HG02678 (cell line): Measurements from ENCODE around the gene CELF4.

Experiments
- ATAC-seq: cut with Tn5 transposase; IDR thresholded peaks from one replicate; pipeline ENCODE4 v1.9.1; 2021; ENCODE audit warnings: mild to moderate bottlenecking, moderate library complexity; ENCODE audit not compliant: unreplicated experiment

The CELF4 gene

DNA sequence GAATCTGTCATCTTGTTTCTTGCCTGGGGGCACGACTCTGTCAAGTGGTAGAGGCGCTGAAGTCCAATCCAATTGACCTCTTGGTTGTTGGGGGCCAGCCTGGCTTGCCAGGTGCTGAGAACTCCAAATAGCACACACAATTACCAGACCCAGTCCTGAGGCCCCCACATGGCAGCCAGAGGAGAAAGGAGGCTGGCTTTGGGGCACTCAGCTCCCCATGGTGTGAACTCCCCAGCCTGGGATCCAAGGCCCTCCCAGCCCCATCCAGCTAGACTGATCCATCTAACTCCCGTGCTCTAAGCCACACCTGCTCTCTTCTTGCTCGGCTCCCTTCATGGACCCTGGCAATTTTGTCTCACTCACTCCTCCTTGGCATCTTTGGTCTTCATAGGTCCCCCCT, 170.0 kb downstream of the CELF4 start:
- ATAC-seq = no peak

DNA sequence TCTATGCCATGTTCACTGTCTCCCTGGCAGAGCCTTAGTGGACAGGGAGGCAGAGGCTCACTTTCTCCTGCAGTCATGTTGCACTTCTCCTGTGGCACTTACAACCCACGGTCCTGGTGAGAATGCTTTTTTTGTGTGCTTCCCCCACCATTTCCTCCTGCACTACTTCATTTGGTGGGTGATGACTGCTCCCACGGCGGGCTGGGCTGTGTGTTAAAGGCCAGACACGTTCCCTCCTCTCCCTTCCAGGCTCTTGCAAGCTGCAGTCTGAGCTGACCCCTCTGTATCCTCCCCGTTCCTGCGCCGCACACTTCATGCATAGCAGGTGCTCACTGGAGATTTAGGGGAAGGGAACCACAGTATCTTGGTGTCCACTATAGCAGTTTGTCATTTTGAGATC, 170.5 kb downstream of the CELF4 start:
- no peak for ATAC-seq

DNA sequence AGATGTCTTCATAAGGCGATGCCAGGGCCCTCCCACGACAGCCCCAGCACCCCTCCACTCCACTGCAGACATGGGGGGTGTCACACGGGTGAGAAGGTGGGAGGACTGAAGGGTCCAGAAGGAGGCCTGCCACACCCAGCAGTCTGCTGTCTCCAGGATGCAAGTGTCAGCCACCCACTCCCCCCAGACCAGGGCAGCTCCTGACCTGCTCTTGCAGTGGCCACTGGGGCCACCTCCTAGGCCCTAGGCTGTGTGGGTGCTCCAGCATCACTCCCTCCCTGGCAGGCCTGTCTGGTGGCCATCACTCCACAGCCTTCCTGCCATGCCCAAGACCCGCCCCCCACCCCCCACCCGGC, 171.0 kb downstream of the CELF4 start:
- no peak for ATAC-seq

DNA sequence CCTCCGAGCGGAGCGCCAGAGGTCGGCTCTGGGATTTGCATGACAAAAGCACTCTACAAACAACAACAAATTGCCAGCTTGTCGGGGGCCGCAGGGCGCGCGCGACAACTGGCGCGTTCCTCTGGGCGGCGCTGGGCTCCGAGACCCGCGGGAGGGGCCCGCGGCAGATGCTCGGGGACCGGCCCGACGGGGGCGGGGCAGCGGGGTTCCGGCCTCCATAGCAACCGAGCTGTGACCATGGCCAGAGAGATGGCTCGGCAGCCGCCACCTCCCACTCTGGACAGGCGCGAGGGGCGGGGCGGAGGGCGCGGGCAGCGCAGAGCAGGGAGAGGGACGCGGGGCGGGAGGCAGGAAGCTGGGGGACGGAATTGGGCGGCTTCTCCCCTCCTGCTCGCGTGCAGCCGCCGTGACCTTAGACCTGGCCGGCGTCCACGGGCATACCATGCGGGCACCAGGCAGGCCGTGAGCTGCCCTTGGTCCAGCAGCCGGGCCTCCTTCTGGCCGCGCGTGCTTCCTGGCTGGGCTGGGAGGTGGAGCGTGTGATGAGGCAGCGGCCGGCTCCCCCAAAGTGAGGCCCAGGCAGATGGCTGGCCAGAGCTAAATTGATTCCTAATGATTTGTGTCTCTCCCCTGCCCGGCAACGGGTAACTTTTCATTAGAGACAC, 171.5 kb downstream of the CELF4 start:
- ATAC-seq = peak; percentile 34

DNA sequence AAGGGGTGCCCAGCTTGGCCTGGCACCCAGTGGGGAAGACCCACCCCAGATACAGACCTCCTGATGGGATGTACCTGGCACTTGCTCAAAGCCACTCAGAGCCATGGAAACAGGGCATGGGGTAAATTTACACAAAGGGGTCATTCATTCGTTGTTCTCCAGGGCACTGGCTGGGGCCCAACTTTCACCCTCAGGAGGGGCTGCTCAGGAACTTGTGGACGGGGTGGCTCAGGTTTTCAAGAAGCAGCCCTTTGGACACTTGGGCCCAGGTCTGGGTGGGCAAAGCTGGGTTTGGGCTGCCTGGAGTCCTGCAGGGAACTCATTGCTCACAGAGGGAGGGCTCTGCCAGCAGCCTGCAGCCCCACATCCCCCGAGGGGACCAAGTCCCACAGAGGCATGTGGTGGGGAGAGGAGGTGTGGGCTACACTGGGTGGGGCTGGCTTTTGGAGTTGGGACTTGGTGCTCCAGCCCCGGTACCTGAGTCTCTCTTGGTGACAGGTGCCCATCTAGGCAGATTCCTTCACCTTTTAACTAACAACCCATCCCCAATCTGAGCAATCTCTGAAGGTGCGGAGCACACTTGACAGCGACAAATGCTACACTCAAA, 172.3 kb downstream of the CELF4 start:
- no peak for ATAC-seq

GRCh38 chr18:37392648-37393047, 172.9 kb downstream of the CELF4 start:
- no peak for ATAC-seq

- ATAC-seq = no peak
Observed at GRCh38 chr18:37391698-37392548, 173.7 kb downstream of the CELF4 start.

- no peak for ATAC-seq
Observed at GRCh38 chr18:37391156-37391555, 174.4 kb downstream of the CELF4 start.

DNA sequence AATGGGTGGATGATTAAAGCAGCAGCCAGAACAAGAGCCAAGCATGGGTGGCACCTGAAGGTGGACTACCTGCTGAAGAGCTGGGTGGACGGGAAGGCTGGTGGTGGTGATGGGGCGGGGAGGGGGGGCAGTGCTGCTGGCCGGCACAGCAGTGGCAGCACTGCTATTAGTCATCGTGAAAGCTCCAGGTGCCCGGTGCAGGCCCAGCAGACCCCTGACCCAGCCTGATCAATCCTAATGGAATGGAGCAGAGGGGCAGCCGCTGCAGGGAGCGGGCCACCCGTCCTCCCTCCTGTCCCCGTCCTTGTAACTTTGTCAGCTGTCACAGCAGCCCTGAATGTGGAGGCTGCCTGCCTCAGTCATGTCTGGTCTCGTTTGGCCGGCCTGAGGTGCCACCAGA, 174.9 kb downstream of the CELF4 start:
- ATAC-seq = no peak

GRCh38 chr18:37389684-37390368, 175.8 kb downstream of the CELF4 start:
- no peak for ATAC-seq

DNA sequence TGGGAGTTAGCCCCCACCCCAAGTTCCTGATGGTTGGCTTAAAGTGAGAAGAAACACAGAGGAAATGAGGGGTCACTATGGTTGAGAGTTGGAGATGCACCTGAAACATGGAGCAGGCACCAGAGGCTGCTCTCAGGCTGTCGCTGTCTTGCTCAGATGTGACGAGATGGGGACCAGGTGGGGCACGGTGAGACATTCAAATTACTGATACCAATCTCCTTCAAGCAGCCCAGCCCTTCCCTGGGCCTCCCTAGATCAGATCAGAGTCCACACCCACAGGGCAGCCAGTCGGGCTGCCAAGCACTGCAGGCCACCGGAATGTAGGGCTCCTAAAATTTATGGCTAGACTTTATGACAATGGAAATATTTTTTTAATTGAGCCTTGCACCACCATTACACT, 176.6 kb downstream of the CELF4 start:
- no peak for ATAC-seq

GRCh38 chr18:37388413-37388812, 177.2 kb downstream of the CELF4 start:
- no peak for ATAC-seq

DNA sequence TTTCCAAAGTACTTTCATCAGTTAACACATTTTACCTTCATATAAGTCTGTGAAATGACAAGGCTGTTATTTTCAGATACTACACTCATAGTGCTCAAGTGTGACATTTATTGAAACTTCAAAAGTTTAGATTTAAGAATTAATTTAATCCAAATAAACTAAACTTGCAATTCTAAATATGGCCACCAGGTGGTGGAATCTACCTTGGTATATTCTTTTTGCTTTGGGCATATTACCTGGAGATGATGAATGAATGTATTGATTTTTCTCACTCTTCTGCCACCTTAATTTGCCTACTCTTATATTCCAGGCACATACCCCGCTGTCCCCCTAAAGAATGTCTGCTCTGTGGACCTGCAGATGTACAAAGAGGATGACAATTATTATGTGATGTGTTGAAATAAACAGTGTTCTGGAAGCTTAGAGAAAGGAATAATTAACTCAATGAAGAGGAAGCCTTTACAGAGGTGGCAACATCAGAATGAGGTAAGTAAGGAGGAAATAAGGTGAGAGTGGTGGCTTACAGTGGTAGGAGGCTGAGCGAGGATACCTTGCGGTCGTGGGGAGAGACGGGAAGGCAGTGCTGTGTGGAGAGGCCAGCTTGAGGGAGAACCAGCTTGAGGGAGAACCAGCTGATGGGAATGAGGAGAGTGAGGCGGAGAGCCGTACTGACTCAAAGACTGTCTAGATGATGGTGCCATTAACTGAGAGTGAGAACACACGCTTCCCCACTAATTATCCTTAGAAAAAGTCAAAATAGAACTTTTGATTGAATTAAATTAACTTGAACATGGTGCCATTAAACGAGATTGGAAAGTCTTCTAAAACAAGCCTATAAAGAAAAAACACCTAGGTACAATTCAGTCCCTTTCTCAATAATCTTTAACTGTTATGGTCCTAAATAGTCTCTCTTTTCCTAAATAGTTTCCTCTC, 179.5 kb downstream of the CELF4 start:
- no peak for ATAC-seq

DNA sequence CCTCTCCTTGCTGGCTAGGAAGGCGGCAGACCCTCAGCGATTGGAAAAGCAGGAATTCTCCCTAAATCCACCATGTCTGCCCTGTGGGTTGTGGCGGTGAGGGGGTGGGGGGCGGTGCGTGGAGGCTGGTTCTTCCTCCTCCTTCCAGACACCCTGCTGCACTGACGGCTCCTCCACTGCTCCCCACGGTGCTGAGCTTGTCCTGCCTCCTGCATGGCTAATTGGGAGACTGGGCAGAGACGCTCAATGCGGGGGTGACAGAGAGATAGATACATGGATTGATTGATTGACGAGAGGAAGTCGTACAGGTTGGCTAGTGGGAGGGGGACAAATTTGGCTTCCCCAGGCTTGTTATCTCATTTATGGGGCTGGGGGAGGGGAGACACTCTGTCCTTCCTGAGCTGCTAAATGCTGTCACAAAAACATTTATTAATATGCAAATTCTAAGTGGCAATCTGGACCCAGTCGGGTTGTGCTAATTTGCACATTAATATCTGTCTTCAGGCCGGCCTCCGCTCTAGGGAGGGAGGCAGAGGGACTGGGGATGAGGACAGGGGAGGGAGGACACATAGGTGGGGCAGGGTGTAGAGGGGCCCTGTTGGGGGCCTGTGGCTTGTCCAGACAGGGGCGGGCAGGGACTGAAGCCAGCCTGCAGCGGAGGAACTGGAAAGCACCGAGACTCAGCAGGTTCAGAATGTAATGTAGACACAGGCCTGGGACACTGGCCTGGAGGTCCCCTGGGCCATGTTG, 181.6 kb downstream of the CELF4 start:
- no peak for ATAC-seq

DNA sequence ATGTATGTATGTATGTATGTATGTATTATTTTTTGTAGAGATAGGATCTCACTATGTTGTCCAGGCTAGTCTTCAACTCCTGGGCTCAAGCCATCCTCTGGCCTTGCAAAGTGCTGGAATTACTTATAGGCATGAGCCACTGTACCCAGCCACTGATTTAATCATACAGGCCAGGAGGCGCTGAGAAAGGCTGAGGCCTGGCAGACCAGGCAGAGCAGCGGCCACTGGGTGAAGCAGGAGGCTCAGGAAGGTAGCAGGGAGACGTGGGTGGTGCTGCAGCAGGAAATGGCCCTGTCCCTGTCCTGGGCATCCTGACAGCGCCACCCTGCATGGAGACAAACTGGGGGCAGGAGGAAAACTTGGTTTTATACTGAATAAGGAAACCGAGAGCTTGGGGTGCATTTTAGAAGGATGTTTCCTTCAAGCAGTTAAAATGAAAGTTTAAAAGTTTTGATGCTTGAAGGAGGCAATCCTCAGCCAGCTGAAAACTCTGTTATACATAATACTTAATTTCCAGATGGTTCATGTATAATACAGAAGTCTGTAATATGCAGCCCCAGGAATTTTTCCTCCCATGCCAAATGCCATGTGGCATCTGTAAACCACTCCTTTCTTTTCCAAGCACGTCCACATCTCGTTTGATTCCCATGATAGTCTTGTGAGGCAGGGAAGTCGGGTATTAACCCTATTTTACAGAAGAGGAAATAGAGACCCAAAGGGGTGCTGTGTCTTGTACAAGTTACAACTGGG, 182.4 kb downstream of the CELF4 start:
- ATAC-seq = no peak

DNA sequence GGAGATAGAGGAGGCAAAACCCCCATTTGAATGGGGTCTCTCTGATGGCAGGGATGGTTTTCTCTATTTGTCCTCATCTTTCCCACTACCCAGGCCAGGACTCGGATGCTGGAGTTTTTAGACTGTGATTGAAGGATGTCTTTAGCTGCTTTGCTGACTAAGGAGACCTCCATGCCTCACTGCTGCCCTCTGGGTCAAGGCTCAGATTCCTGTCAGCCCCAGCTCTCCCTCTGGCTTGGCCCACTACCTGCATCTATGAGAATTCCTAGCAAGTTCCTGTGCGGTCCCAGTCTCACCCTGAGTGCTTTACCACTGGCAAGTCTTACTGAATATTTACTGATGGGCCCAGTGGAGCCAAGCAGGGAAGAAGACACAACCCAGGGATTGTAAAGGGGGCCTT, 184.0 kb downstream of the CELF4 start:
- ATAC-seq = no peak

GRCh38 chr18:37380546-37381110, 185.0 kb downstream of the CELF4 start:
- ATAC-seq = no peak

DNA sequence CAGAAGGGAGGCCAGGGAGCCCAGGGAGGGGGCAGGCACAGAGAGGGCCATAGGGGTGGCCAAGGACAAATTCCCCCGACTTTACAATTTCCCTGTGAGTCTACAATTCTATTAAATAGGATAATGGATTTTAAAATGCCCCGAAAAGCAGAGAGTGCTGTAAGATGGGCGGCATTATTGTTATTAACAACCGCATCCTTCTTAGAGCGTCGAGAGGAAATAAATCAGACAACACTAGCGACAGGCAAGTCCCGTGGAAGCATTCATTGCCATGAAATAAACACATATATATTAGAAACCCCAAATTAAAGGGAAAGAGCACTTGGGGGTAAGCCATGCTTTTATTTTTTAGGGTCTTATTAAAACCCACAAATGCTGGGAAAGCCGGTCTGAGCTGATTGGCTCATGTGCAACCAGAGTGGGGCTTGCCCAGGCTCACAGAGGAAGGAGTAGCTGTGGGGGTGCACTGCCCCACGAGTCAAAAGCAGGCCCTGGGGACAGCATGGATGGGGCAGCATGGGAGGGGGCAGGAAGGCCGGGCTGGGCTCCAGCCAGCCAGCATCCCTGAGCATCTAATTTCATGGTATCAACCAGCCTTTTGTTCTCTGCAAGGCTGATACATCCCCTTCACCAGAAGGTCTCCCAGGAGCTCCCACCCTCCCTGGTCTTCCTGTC, 187.1 kb downstream of the CELF4 start:
- no peak for ATAC-seq
